ENCODE results near the gene TOMM7.
"Not testable (repeated sequence)": the region's sequence is repeated elsewhere in the genome, so short reads cannot be mapped to it uniquely, and the experiment has no call there.

Gene TOMM7

DNA sequence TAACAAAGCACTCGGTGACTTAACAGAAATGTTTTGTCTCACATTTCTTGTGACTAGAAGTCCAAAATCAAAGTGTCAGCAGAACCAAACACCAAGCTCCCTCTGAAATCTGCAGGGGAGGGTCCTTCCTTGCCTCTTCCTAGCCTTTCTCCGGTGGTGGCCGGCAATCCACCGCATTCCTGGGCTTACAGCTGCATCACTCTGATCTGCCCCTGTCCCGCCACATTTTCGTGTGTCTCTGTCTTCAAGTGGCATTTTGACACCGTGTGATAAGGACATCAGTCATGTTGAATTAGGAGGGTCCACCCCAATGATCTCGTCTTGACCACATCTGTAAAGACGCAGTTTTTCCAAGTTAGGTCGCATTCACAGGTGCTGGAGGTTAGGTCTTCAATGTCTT is 30.5 kb upstream of the TOMM7 start:
- DNase-seq: no peak

DNA sequence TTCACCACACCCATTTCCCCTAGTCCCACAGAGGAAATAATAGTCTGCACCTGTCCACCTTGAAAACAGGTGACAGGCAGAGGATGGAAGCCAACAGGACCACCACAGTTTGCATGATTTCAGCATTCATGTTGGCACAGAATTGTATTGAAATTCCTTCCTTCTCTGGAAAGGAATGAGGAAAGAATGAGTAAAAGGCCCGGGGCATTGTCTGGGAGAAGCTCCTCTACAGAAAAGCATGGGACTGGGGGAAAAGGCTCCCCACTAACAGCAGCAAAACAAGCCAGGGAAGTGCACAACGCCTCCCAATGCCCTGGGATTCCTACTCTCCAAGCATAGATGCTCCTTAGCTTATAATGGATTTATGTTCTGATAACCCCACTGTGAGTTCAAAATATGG is 28.5 kb upstream of the TOMM7 start:
- DNase-seq: no peak

DNA sequence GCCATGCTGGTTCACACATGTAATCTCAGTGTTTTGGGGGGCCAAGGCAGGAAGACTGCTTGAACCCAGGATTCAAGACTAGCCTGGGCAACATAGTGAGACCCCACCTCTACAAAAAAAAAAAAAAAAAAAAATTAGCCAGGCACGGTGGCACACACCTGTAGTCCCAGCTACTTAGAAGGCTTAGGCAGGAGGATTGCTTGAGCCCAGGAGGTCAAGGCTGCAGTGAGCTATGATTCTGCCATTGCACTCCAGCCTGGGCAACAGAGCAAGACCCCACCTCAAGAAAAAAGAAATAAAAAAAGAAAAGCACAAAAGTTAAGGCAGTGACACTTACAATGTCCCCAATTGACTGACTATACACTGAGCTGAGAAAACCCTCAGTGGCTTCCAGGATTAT is 27.7 kb upstream of the TOMM7 start:
- DNase-seq: not testable (repeated sequence)

DNA sequence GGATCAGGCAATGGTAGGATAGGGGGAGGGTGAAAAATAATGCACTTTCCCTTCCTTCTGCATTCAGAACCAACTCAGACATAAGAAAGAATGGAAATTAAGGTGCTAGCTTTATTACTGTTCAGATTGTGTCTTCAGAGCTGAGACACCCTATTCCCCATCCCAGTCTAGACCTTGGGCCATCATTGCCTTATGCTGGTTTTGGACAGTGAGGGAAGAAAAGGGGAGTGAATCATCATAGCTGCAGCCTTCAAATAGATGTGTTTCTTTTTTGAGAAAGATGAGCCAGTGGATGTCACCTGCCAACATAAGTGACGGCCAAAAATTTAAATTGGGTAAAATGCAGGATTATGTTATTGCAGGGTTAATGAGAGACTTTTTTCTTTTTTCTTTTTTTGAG is 27.0 kb upstream of the TOMM7 start:
- DNase-seq: no peak

DNA sequence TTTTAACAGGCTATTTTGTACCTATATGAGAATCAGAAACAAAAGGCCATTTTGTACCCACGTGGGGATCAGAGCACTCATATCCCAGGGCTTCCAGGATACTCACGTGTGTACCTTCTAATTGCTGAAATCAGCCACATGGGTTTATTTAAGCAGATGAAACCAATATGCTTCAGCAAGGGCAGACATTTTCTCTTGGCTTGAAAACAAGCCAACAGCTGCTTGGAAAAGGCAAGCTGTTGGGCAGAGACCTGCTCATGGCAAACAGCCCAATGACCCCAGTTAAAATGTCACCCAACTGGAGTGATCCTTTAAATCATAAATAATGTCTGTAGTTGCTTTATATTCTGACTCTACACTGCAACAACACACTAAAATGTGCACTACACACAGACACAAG is 26.5 kb upstream of the TOMM7 start:
- no peak for DNase-seq

DNA sequence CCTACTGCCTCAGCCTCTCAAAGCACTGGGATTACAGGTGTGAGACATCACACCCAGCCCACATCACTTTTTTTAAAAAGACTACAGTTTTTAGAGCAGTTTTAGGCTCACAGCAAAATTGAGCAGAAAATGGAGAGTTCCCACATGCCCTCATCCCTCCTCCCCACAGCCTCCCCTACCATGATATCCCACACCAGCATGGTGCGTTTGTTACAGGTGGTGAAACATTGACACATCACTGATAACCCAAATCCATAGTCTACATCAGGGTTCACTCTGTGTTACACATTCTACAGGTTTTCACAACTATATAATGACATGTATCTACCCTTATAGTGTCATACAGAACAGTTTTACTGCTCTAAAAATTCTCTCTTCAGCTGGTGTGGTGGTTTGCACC is 24.3 kb upstream of the TOMM7 start:
- no peak for DNase-seq

DNA sequence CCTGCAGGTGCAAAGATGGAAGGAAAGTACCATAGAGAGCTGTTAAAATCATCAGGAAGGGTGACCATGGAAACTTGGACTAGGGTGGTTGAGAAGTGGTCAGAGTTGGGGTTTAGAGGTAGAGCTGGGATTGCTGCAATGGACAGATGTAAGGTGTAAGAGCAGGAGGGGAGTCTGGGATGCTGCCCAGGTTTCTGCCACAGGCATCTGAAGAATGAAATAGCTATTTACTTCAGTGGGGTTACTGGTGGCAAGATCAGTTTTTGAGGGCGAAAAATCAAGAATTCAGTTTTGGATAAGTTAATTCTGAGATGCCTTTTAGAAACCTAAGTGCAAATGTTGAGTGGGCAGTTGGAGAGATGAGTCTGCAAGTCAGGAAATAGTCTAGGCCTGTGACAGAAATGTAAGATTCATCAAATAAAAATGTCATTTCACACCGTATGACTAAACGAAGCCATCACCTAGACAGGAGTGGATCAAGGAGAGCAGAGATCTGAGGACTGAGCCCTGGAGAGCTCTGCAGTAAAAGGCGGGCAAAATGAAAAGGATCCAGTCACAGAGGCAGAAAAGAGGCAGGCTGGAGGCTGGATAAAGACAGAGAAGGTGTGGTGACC is 22.7 kb upstream of the TOMM7 start:
- no peak for DNase-seq

DNA sequence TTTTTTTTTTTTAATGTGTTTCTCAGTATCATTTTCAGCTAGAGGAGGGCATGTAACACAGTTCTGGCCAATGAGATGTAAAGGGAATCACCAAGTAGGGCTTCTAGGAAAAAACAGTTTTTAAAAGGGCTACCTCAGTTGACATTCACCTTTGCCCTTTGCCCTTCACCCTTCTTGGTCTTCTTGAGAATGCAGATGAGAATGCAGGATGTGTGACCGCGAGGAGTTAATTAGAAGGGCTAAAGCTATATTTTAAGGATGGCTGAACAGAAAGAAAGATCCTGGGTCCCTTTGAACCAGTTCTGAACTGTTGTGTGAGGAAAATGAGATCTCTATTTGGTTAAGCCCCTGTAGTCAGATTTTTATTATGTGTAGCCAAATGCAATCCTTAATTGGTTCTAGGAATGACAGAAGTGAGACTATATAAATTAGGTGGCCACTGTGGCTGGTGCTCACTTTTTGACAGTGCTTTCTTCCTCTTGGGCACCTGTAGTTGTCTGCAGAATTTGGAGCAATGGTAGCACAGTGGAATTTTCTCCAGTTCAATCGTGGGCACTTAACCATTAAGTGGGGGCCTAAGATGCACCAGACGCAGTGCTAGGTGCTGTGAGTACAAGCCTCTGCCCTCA is 21.1 kb upstream of the TOMM7 start:
- no peak for DNase-seq

DNA sequence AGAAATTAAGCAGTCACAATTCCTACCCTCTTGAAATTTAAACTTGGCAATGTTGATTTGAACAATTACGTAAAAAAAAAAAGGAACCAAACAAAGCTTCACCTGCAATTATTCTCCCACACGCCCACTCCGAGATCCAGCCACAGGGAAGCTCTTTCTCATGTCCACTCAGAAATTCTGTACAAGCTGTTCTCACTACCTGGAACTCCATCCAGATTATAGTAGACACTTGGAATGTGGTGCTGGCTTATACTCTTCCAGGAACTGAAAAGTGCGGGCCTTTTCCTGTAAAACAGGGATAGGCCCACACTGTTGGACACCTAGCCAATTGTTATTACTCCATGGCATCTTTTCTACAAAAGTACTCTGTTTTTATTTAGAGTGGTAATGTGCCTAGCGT is 20.3 kb upstream of the TOMM7 start:
- no peak for DNase-seq

DNA sequence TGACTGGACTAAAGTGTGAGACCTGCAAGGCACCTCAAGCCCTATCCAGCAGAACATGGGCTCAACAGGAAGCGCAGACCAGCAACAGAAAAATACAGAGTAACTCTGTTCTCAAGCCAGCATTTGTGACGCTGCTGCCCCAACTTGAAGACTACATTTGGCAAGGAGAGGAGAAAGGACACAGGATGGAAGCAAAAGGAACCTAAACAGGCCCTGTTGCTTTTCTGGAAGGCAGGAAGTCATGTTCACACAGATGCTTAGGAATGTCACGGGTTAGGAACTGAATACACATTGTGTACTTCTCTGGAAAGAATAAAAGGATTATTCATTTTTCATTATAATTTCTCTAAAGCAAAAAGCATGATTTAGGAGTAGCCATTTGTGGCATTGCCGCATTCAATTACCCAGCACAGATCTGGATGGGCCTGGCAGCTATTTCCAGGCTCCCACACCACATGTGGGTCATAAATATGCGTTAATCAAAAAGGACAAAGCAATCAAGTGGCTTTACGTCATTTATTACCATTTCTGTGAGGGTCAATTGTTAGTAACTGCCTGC is 19.8 kb upstream of the TOMM7 start:
- DNase-seq: no peak

DNA sequence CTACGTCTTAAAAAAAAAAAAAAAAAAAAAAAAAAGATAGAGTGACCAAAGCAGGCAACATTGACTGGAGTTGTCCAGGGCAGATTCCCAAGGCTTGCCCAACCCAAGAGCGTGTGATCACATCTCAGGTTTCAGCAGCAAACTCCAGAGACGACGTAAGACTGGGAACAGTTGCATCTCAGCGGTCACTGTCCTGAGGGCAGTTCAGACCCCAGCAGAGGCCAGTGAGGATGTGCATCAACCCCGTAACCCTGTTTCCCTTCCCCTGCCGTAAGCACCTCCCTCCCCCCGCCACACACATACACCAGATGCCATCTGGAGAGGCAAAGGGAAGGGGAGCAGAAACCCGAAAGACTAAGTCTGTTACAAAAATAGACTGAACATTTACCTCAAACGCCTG is 19.3 kb upstream of the TOMM7 start:
- DNase-seq: no peak

DNA sequence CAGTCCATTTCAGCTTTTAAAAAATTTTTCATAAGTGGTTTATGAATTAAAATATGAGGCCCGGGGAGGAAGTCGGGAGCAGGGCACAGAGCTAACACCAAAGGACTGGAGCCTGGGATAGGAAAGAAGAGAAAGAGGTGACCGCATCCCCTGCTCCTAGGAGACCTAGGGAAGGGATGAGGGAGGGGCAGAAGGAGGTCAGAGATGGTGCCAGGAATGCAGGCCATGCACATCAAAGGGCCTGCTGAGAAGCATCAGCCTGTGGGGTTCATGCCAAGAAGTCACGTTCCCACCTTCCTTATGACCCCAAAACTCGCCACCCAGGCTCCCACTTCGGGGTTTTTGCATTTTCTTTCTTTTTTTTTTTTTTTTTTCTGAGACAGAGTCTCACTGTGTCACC is 14.7 kb upstream of the TOMM7 start:
- DNase-seq: no peak

DNA sequence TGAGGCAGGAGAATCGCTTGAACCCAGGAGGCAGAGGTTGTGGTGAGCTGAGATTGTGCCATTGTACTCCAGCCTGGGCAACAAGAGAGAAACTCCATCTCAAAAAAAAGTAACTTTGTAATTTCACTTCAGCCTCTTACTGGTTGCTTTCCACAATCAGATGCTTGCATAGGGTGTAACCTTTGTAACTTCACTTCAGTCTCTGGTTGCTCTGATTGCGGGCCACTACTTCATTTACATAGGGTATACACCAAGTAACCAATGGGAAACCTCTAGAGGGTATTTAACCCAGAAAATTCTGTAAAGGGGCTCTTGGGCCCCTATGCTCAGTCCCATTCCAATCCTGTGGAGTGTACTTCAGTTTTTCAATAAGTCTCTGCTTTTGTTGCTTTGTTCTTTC is 13.9 kb upstream of the TOMM7 start:
- not testable (repeated sequence) for DNase-seq

DNA sequence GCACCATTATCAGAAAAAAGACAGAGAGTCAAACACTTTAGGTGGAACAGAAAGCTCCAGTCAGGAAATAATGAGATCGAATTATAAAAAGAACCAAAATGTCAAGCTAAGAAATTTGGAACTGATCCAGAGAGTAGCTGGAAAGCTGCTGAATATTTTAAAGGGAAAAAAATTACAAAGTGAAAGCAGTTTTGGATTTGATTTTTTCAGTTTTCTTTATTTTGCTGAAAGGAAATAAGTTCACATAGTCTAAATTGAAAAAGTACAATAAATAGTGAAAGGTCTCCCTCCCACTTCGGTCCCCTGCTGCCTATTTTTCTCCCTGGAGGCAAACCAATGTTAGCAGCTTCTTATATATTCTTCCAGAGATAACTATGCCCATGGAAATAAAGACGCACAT is 11.3 kb upstream of the TOMM7 start:
- DNase-seq: no peak

DNA sequence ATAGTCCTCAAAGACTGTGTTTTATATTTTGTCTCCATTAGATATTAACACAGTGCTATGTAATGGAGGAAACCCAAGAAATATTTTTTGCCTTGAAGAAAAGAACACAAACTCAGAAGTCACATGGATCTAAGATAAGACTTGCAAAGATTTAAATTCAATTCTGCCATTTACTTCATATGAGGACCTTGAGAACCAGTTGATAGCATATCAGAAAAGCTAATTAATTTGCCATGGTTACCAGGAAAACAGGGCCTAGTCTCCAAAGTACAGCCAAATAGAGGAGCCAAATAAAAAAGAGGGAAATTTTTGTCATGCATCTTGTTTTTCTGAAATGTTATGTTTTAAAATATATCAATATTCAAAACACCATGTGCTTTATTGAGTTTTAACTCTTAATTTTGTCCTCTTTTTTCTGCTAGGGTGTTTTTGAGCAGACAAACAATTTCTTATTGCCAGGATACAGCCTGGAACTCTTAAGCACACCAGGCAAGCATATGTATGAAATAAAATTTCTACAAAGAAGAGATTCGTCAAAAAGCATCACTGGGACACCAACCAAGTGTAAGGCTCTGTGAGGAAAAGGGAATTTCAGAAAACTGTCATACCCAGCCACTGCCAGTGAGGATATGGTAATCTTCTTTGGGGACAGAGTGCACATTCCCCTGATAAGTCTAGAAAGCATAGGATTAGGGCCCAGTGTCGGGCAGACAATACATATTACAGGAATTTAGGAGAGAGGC is 10.6 kb upstream of the TOMM7 start:
- DNase-seq: no peak

DNA sequence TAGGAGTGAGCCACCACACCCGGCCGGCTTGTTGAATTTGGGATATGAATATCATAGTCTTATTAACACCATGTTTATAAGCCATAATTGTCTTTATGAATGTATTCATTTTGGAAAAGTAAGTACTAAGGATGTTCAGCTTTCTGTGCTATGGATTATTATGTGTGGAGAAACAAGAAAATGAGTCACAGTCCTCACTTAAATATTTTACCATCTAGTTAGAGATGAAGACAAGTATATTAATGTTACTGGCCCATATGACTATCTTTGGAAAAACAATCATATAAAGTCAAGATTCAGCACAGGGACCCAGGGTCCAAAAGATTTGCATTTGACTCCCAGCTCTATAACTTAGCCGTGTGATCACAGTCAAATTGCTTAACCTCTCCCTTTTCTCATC is 9.8 kb upstream of the TOMM7 start:
- no peak for DNase-seq

DNA sequence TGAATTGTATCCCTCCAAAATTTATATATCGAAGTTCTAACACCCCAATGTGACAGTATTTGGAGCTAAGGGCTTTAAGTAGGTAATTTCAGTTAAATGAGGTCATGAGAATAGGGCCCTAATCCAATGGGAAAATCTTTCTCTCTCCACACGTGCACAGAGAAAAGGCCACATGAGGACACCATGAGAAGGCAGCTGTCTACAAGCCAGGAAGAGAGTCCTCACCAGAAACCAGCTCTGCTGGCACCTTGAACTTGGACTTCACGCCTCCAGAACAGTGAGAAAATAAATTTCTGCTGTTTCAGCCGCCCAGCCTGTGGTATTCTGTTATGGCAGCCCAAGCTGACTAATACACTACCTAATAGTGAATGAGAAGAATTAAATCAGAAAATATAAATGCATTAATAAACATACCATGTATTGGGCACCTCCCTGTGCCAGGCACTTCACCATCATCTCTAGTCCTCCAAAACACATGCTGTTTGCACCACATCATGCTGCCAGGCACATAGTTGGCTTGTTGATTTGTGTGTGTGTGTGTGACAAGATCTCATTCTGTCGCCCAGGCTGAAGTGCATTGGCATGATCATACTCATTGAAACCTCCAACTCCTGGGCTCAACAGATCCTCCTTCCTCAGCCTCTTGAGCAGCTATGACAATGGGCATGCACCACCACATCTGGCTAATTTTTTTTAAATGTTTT is 9.1 kb upstream of the TOMM7 start:
- DNase-seq: no peak

DNA sequence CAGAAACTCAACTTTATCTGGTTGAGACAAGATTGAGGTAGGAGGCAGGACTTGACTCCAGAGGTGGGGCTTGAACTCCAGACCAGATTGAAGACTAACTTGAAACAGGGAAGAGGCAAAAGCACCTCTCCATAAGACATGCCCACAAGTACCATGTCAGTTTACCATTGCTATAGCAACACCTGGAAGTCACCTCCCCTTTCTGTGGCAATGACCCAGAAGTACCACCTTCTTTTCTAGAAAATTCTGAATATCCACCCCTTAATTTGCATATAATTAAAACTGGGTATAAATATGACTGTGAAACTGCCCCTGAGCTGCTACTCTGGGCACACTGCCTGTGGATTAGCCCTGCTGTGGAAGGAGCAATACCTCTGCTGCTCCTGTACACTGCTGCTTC is 4.9 kb upstream of the TOMM7 start:
- DNase-seq: no peak

DNA sequence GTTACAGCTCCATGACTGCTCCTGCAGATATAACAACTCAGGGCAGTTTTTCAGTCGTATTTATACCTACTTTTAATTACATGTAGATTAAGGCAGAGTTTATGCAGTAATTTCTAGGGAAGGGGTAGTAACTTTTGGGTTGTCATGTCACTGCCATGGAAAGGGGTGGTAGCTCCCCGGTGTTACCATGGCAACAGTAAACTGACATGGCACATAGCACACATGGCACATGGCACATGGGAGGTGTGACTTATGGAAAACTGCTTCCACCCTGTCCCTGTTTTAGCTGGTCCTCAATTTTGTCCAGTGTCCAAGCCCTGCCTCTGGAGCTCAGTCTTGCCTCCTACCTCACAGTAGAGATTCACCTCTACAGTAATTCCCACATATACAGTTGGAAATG is 3.9 kb upstream of the TOMM7 start:
- no peak for DNase-seq

DNA sequence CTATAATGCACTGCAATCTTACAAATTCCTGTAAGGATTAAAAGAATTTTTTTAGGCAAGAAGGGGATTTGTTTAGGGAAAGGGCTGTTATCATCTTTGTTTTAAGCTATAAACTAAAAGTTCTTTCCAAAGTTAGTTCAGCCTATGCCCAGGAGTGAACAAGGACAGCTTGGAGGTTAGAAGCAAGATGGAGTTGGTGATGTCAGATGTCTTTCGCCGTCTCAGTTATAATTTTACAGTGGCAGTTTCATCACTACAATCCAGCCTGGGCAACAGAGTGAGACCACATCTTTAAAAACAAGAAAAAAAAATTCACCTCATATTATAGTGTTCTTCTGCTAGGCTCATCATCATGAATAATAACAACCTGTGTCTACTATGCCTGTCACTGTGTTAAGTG is 2.1 kb upstream of the TOMM7 start:
- no peak for DNase-seq

DNA sequence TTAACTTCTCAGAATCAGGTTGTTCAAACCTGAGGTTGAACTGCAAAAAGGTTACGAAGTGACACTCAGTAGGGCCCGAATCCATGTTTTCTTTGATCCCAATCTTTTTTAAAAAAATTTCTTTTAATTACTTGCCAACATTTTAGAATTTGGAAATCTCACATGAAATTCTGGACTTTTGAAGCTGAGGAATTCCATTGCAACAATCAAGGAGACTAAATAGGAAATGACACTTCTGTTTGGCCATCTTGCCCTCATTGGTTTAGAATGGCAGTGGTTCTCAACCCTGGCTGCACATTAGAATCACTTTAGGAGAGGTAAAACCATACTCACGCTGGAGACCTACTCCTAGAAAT is 471 bp upstream of the TOMM7 start:
- no peak for DNase-seq

DNA sequence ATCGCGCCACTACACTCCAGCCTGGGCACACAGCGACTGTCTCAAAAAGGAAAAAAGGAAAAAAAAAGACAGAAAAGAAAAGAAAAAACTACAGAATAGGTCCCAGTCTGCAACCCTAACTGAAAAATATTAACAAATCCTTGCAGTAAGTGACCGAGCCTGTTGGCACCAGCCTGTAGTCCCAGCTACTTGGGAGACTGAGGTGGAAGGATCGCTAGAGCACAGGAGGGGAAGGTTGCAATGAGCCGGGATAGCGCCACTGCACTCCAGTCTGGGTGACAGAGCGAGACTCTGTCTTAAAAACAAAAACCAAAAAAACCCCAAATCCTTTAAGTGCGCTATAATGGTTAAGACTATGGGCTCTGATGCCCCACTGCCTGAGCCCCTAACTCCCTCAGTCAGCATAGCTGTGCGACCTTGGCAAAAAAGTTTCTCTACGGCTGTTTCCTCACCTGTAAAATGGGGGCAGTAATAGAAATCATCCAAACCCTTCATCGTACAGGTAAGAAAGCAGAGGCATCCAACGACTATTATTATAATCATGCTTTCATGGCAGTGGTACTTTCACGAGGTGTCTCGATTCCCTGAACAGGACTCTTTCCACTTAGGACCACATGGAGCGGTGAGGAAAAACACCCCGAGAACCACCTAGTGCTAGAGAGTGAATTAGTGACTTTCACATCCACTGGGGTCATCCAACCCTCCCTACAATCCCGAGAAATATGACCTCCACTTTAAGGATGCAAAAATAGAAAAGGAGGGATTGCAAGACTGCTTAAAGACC is 755 bp downstream of the TOMM7 start:
- DNase-seq: no peak

DNA sequence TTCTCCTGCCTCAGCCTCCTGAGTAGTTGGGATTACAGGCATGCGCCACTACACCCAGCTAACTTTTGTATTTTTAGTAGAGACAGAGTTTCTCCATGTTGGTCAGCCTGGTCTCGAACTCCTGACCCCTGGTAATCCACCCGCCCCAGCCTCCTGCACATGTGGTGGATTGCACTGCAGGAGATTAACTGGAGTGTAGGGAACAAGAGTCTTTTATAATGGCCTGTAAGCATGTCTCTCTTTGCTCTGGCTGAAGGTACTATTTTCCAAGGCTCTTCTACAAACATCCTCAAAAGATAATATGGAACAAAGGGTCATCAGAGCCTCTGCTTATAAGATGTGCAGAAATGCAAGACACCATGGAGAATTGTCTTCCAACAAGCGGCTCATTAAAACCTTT is 3.2 kb downstream of the TOMM7 start:
- no peak for DNase-seq
